ENCODE data around the gene ITSN2. TPM values are rescaled to one million over a fixed set of nuclear protein-coding genes. Genes with fewer than 3 reads are reported as not detected.

Gene ITSN2
- total RNA-seq, 1 donor from 2014 or later: 6.4 TPM

DNA sequence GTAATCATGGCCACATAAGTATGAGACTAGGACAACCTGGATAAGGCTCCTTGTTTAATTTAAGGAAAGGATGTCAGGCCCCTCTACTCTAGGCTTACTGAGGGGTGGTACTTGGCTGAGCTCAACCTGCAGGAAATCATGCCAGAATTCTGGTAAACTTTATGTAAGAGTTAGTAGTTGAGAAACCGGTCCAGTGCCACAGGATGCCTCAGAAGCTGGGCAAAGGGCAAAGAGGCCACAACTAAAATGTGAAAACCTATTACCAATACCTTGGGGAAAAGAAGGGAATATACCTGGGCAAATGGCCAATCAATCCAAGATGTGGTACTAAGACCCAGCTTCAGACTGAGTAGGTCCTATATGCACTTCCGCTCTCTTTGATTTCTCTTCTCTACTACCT, 86.7 kb downstream of the ITSN2 start:
- TF ChIP-seq, protein P1, sequence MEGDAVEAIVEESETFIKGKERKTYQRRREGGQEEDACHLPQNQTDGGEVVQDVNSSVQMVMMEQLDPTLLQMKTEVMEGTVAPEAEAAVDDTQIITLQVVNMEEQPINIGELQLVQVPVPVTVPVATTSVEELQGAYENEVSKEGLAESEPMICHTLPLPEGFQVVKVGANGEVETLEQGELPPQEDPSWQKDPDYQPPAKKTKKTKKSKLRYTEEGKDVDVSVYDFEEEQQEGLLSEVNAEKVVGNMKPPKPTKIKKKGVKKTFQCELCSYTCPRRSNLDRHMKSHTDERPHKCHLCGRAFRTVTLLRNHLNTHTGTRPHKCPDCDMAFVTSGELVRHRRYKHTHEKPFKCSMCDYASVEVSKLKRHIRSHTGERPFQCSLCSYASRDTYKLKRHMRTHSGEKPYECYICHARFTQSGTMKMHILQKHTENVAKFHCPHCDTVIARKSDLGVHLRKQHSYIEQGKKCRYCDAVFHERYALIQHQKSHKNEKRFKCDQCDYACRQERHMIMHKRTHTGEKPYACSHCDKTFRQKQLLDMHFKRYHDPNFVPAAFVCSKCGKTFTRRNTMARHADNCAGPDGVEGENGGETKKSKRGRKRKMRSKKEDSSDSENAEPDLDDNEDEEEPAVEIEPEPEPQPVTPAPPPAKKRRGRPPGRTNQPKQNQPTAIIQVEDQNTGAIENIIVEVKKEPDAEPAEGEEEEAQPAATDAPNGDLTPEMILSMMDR (IDR thresholded peaks at IDR 0.05; ENCODE audit: partially characterized antibody, unreplicated experiment): no peak
- H3K4me3 Mint-ChIP-seq (ENCODE audit: unreplicated experiment): no peak overlapping the region
- no peak for DNase-seq
- H3K4me1 Mint-ChIP-seq (ENCODE audit: low read depth, unreplicated experiment): no peaks in the 10 kb centered on the region
- H3K27me3 Mint-ChIP-seq (ENCODE audit: unreplicated experiment): no peaks in the 10 kb centered on the region
- no peaks in the 10 kb centered on the region for H3K36me3 Mint-ChIP-seq (ENCODE audit: unreplicated experiment)
- no peaks in the 10 kb centered on the region for H3K9me3 Mint-ChIP-seq (ENCODE audit: unreplicated experiment)
- H3K27ac Mint-ChIP-seq (ENCODE audit: unreplicated experiment): no peak overlapping the region

- Mint-ChIP-seq H3K4me1 (ENCODE audit: low read depth, unreplicated experiment) (no peaks in the 10 kb centered on the region), H3K27me3 (ENCODE audit: unreplicated experiment) (no peaks in the 10 kb centered on the region), H3K4me3 (ENCODE audit: unreplicated experiment) (no peak overlapping the region), H3K36me3 (ENCODE audit: unreplicated experiment) (no peaks in the 10 kb centered on the region), H3K9me3 (ENCODE audit: unreplicated experiment) (no peaks in the 10 kb centered on the region), H3K27ac (ENCODE audit: unreplicated experiment) (no peak overlapping the region)
- TF ChIP-seq, protein P1 (IDR thresholded peaks at IDR 0.05; ENCODE audit: partially characterized antibody, unreplicated experiment): no peak
- DNase-seq: no peak
Measured at GRCh38 chr2:24272907-24273306, 87.4 kb downstream of the ITSN2 start.

- no peaks in the 10 kb centered on the region for H3K9me3 Mint-ChIP-seq (ENCODE audit: unreplicated experiment)
- H3K36me3 Mint-ChIP-seq (ENCODE audit: unreplicated experiment): no peaks in the 10 kb centered on the region
- no peaks in the 10 kb centered on the region for H3K4me1 Mint-ChIP-seq (ENCODE audit: low read depth, unreplicated experiment)
- H3K27ac Mint-ChIP-seq (ENCODE audit: unreplicated experiment): no peak overlapping the region
- no peak for DNase-seq
- no peaks in the 10 kb centered on the region for H3K27me3 Mint-ChIP-seq (ENCODE audit: unreplicated experiment)
- TF ChIP-seq, protein P1 (IDR thresholded peaks at IDR 0.05; ENCODE audit: partially characterized antibody, unreplicated experiment): no peak
- H3K4me3 Mint-ChIP-seq (ENCODE audit: unreplicated experiment): no peak overlapping the region
Measured at GRCh38 chr2:24272161-24272802, 88.1 kb downstream of the ITSN2 start.

- H3K4me3 Mint-ChIP-seq (ENCODE audit: unreplicated experiment): no peak overlapping the region
- H3K27me3 Mint-ChIP-seq (ENCODE audit: unreplicated experiment): no peaks in the 10 kb centered on the region
- no peak overlapping the region for H3K27ac Mint-ChIP-seq (ENCODE audit: unreplicated experiment)
- H3K36me3 Mint-ChIP-seq (ENCODE audit: unreplicated experiment): no peaks in the 10 kb centered on the region
- no peaks in the 10 kb centered on the region for H3K4me1 Mint-ChIP-seq (ENCODE audit: low read depth, unreplicated experiment)
- H3K9me3 Mint-ChIP-seq (ENCODE audit: unreplicated experiment): no peaks in the 10 kb centered on the region
- TF ChIP-seq, protein P1 (IDR thresholded peaks at IDR 0.05; ENCODE audit: partially characterized antibody, unreplicated experiment): no peak
- no peak for DNase-seq
Measured at GRCh38 chr2:24269265-24269664, 91.1 kb downstream of the ITSN2 start.

GRCh38 chr2:24265212-24265611, 95.1 kb downstream of the ITSN2 start:
- Mint-ChIP-seq H3K4me1 (ENCODE audit: low read depth, unreplicated experiment) (no peaks in the 10 kb centered on the region), H3K36me3 (ENCODE audit: unreplicated experiment) (no peaks in the 10 kb centered on the region), H3K27me3 (ENCODE audit: unreplicated experiment) (no peaks in the 10 kb centered on the region), H3K27ac (ENCODE audit: unreplicated experiment) (no peak overlapping the region), H3K9me3 (ENCODE audit: unreplicated experiment) (no peaks in the 10 kb centered on the region), H3K4me3 (ENCODE audit: unreplicated experiment) (no peak overlapping the region)
- no peak for DNase-seq
- TF ChIP-seq, protein P1 (IDR thresholded peaks at IDR 0.05; ENCODE audit: partially characterized antibody, unreplicated experiment): no peak

Measured in glutamatergic neuron (in vitro differentiated cells).